NCI-H748 treated with DMSO at 0.1 percent for 48 hours (cell line): ENCODE results near the gene NMD3.

Source experiments
- DNase-seq: peaks from one replicate; lab custom pipeline; 2025; lab: John Stamatoyannopoulos, UW

Gene NMD3

DNA sequence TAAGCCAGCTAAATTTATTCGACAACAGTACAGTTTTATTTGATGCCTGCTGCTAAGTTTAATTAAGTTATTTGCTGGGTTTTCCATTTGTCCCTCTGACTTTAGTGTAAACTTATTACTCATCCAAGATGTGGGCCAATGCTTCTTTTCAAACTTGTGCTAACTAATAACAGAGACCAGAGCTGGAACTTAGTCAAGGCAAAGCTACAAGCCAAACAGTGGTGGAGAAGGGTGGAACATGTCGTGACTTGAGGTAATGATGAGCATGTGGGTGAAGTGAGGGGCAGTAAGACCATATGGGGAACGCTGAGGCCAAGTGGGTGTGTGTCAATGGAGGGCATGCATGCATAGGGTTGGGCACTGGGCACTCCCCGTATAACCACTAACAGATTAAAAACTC is 63.9 kb downstream of the NMD3 start:
- DNase-seq: no peak

DNA sequence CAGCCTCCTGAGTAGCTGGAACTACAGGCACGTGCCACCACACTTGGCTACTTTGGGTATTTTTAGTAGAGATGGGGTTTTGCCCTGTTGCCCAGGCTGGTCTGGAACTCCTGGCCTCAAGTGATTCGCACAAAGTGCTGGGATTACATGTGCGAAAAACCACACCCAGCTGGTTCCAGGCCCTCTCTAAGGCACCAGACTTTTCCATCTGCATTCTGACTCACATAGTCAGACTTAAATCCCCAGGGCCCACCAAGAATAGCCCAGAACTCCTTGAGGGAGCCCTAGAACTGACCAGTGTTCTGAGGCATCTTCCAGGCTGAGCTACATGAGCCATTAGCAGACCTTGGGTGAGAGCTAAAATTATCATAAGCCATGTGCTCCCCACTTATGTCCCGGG is 68.1 kb downstream of the NMD3 start:
- no peak for DNase-seq

DNA sequence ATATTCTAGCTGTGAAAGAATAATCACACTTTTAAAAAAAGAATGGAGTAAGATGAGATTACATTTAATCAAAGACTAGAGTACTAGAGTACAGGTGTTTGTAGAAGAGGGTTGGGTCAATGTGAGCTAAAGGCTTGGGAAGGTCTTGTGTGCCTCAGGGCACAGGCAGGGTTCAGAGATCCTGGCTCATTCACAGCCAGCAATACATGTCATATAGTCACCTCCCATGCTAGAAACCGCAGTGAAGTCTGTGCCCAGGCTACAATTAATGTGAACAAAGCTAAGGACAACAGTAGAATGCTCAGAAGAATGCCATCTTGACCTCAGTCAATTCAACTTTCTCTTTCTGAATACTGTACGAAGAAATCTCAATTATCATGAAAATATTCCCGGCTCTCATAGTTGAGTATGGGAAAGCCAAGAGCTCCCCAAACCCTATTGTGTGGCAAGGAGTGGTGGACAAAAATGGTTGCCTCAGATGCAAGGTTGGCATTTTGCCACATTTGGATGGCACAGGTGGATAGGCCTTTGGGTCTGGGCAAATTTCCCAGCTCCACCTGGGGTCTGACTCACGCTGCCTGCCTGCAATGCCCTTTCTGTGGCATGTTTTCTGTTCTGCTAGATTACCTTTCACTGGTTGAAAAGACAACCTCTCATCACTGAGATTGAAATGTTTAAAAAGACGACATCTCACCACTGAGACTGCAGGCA is 70.2 kb downstream of the NMD3 start:
- no peak for DNase-seq

DNA sequence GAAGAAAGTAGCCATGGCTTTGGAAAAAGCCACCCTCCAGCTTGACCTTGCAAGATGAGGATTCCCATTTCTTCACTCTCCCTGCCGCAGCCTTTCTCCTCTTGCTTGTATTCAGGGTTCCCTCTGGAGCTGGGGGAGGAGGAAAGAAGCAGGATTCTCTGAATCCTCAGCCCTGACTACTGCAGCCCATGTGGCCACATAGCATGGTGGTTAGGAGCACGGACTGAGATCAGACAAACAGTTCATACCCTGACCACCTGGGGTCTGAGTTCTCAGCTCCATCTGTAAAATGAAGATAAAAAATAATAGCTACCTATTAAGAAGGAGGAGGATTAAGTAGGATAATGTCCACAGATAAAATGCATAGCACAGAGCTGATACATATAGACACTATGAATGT is 72.3 kb downstream of the NMD3 start:
- no peak for DNase-seq

DNA sequence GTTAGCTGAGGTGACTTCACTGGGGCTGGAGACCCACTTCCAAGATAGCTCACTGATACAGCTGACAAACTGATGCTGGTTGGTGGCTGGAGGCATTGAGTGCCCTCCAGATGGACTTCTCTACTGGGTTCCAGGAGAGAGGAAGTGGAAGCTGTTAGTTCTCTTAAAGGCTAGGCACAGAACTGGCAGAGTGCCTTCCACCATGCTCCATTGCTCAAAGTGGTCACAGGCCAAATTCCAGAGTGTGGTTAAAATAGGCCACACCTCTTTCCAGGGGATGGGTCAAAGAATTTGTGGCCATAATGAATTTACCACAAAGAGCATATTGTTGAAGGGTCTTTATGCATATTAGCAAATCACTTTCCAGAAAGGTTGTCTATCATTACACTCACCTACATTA is 74.2 kb downstream of the NMD3 start:
- no peak for DNase-seq

DNA sequence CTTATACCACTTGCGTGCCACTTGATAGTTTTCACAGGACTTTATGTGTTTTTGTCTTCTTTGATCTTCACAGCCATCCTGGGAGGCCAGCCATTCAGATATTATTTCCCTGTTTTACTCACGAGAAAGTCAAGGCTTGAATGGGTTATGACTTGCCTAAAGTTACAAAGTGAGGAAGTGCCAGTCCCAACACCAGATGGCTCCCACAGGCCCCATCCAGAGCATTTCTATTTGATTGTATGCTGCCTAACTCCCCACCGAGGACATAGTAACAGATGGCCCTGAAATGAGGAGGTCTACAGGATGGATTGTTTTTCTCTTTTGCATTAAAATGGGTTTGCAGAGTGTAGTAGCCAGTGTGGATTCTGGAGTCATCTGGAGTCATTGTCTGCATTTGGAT is 75.7 kb downstream of the NMD3 start:
- DNase-seq: no peak
